ENCODE data around the gene ZNF217. TPM values are rescaled to one million over a fixed set of nuclear protein-coding genes. Genes with fewer than 3 reads are reported as not detected.
"Not testable (repeated sequence)": the region's sequence is repeated elsewhere in the genome, so short reads cannot be mapped to it uniquely, and the experiment has no call there.

Gene ZNF217
- total RNA-seq, 2 donors from 2014 or later, result 39.9 to 48.0 TPM

- H3K36me3 Mint-ChIP-seq; ATAC-seq; H3K27me3 Mint-ChIP-seq; H3K27ac Mint-ChIP-seq; H3K9me3 Mint-ChIP-seq; DNase-seq (ENCODE audit: low spot score); H3K4me3 Mint-ChIP-seq: not testable (repeated sequence)
- peaks cover 18 to 27% of the 10 kb centered on the region in 2 donors for H3K4me1 Mint-ChIP-seq (ENCODE audit: low read depth in 2 of 2)
Measured at GRCh38 chr20:53627001-53627400, 33.4 kb upstream of the ZNF217 start.

- no peak for DNase-seq (ENCODE audit: low spot score)
- no peaks in the 10 kb centered on the region for H3K36me3 Mint-ChIP-seq
- no peaks in the 10 kb centered on the region for H3K9me3 Mint-ChIP-seq
- H3K27ac Mint-ChIP-seq, result no peak overlapping the region
- ATAC-seq, result no peak
- peaks cover 22 to 28% of the 10 kb centered on the region in 2 donors for H3K4me1 Mint-ChIP-seq (ENCODE audit: low read depth in 2 of 2)
- H3K4me3 Mint-ChIP-seq, result no peak overlapping the region
- no peaks in the 10 kb centered on the region for H3K27me3 Mint-ChIP-seq
Measured at GRCh38 chr20:53626584-53626983, 32.9 kb upstream of the ZNF217 start.

GRCh38 chr20:53625311-53626129 is 31.9 kb upstream of the ZNF217 start:
- Mint-ChIP-seq H3K4me1 (ENCODE audit: low read depth in 2 of 2) (peaks cover 25 to 35% of the 10 kb centered on the region in 2 donors), H3K36me3 (no peaks in the 10 kb centered on the region), H3K4me3 (no peak overlapping the region), H3K27ac (no peak overlapping the region), H3K9me3 (no peaks in the 10 kb centered on the region), H3K27me3 (no peaks in the 10 kb centered on the region)
- DNase-seq (ENCODE audit: low spot score), result no peak
- ATAC-seq, result no peak

- not testable (repeated sequence) for H3K27ac Mint-ChIP-seq
Measured at GRCh38 chr20:53624927-53625250, 31.2 kb upstream of the ZNF217 start.

GRCh38 chr20:53623454-53624211 is 30.0 kb upstream of the ZNF217 start:
- DNase-seq (ENCODE audit: low spot score), result no peak
- Mint-ChIP-seq H3K9me3 (no peaks in the 10 kb centered on the region), H3K36me3 (no peaks in the 10 kb centered on the region), H3K4me3 (peak overlapping the region; percentile 75), H3K27ac (peak overlapping the region; percentile 81 to 89), H3K4me1 (ENCODE audit: low read depth in 2 of 2) (peaks cover 28 to 35% of the 10 kb centered on the region in 2 donors), H3K27me3 (no peaks in the 10 kb centered on the region)
- ATAC-seq, result peak; percentile 70 to 76

More at GRCh38 chr20:53624927-53625250, 31.2 kb upstream of the ZNF217 start:
- ATAC-seq; H3K36me3 Mint-ChIP-seq; DNase-seq (ENCODE audit: low spot score); H3K27me3 Mint-ChIP-seq; H3K9me3 Mint-ChIP-seq; H3K4me3 Mint-ChIP-seq: not testable (repeated sequence)
- peaks cover 25 to 35% of the 10 kb centered on the region in 2 donors for H3K4me1 Mint-ChIP-seq (ENCODE audit: low read depth in 2 of 2)

GRCh38 chr20:53623134-53623453 is 29.5 kb upstream of the ZNF217 start:
- no peak for DNase-seq (ENCODE audit: low spot score)
- no peaks in the 10 kb centered on the region for H3K36me3 Mint-ChIP-seq
- peaks cover 28 to 34% of the 10 kb centered on the region in 2 donors for H3K4me1 Mint-ChIP-seq (ENCODE audit: low read depth in 2 of 2)
- no peaks in the 10 kb centered on the region for H3K27me3 Mint-ChIP-seq
- peak in 1 of 2 donors; percentile 13 for ATAC-seq
- peak overlapping the region; percentile 75 for H3K4me3 Mint-ChIP-seq
- H3K9me3 Mint-ChIP-seq, result no peaks in the 10 kb centered on the region
- H3K27ac Mint-ChIP-seq, result peak overlapping the region; percentile 81 to 89

GRCh38 chr20:53622247-53623133 is 28.9 kb upstream of the ZNF217 start:
- Mint-ChIP-seq H3K9me3 (no peaks in the 10 kb centered on the region), H3K27ac (peak overlapping the region; percentile 81 to 89), H3K4me3 (peak overlapping the region; percentile 75), H3K27me3 (no peaks in the 10 kb centered on the region), H3K36me3 (no peaks in the 10 kb centered on the region), H3K4me1 (ENCODE audit: low read depth in 2 of 2) (peaks cover 28 to 30% of the 10 kb centered on the region in 2 donors)
- DNase-seq (ENCODE audit: low spot score) (no peak), ATAC-seq (no peak)

- DNase-seq (ENCODE audit: low spot score), result no peak
- ATAC-seq, result no peak
- peak overlapping the region; percentile 40 for H3K4me3 Mint-ChIP-seq
Measured at GRCh38 chr20:53621482-53622246, 28.0 kb upstream of the ZNF217 start.

GRCh38 chr20:53618490-53619000 is 24.9 kb upstream of the ZNF217 start:
- H3K4me3 Mint-ChIP-seq; H3K36me3 Mint-ChIP-seq; H3K27me3 Mint-ChIP-seq; DNase-seq (ENCODE audit: low spot score); ATAC-seq; H3K9me3 Mint-ChIP-seq; H3K27ac Mint-ChIP-seq: not testable (repeated sequence)
- peaks cover 23 to 25% of the 10 kb centered on the region in 2 donors for H3K4me1 Mint-ChIP-seq (ENCODE audit: low read depth in 2 of 2)

More at GRCh38 chr20:53621482-53622246, 28.0 kb upstream of the ZNF217 start:
- no peaks in the 10 kb centered on the region for H3K27me3 Mint-ChIP-seq
- no peaks in the 10 kb centered on the region for H3K36me3 Mint-ChIP-seq
- H3K4me1 Mint-ChIP-seq (ENCODE audit: low read depth in 2 of 2), result peaks cover 28 to 30% of the 10 kb centered on the region in 2 donors
- no peaks in the 10 kb centered on the region for H3K9me3 Mint-ChIP-seq
- peak overlapping the region; percentile 81 to 89 for H3K27ac Mint-ChIP-seq

- DNase-seq (ENCODE audit: low spot score) (no peak), ATAC-seq (no peak)
Measured at GRCh38 chr20:53617791-53618489, 24.3 kb upstream of the ZNF217 start.

GRCh38 chr20:53616489-53616888 is 22.9 kb upstream of the ZNF217 start:
- H3K4me3 Mint-ChIP-seq; ATAC-seq; DNase-seq (ENCODE audit: low spot score); H3K9me3 Mint-ChIP-seq; H3K4me1 Mint-ChIP-seq (ENCODE audit: low read depth in 2 of 2); H3K36me3 Mint-ChIP-seq; H3K27ac Mint-ChIP-seq; H3K27me3 Mint-ChIP-seq: not testable (repeated sequence)

More at GRCh38 chr20:53617791-53618489, 24.3 kb upstream of the ZNF217 start:
- Mint-ChIP-seq H3K36me3 (no peaks in the 10 kb centered on the region), H3K9me3 (no peaks in the 10 kb centered on the region), H3K27ac (no peak overlapping the region), H3K27me3 (no peaks in the 10 kb centered on the region), H3K4me1 (ENCODE audit: low read depth in 2 of 2) (peaks cover 17 to 20% of the 10 kb centered on the region in 2 donors), H3K4me3 (no peak overlapping the region)

GRCh38 chr20:53613748-53614147 is 20.1 kb upstream of the ZNF217 start:
- Mint-ChIP-seq H3K9me3 (no peaks in the 10 kb centered on the region), H3K36me3 (no peaks in the 10 kb centered on the region), H3K27me3 (no peaks in the 10 kb centered on the region), H3K4me1 (ENCODE audit: low read depth in 2 of 2) (peaks cover 15 to 20% of the 10 kb centered on the region in 2 donors), H3K27ac (no peak overlapping the region), H3K4me3 (no peak overlapping the region)
- no peak for DNase-seq (ENCODE audit: low spot score)
- no peak for ATAC-seq

Data from natural killer cell treated with Interleukin-12 subunit alpha and Interleukin-12 subunit beta and Interleukin-15 and Interleukin-18, amount 100 ng/mL, for 72 hours (primary cell).